Measurements from ENCODE around the gene PAIP2.

DNA sequence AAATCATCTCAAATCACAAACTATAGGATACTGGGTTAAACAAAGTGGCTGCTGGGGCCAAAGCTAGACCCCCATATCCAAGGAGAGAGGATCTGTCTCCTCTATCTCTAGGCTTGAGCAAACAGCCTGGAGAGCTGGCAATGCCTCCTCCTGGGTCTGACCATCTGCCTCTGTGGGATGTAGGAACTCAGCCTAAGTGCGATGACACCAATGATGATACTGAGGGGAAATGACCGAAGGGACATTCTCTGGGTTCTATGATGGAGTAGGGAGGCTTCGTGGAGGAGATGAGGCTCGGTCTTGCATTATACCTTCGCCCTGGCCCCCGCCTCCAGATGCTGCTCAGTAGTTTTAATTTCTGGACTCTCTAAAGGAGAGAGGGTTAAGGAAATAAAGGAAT is 71.5 kb downstream of the PAIP2 start:
- TF ChIP-seq CTCF (IDR thresholded peaks at IDR 0.05) (no peak), POLR2A (IDR thresholded peaks at IDR 0.05) (no peak), POLR2AphosphoS5 (IDR thresholded peaks at IDR 0.05; ENCODE audit: insufficient read depth in 1 of 2, low read depth in 1 of 2) (no peak)
